UCSD-AML1 (cell line): Measurements from ENCODE around the gene UPB1.
A peak's percentile ranks its signal among the peaks of the same experiment; 100 is the strongest.

ENCODE experiments used
- DNase-seq: peaks from one replicate; lab custom pipeline; 2025; ENCODE audit not compliant: unreplicated experiment; lab: John Stamatoyannopoulos, UW

Gene UPB1

DNA sequence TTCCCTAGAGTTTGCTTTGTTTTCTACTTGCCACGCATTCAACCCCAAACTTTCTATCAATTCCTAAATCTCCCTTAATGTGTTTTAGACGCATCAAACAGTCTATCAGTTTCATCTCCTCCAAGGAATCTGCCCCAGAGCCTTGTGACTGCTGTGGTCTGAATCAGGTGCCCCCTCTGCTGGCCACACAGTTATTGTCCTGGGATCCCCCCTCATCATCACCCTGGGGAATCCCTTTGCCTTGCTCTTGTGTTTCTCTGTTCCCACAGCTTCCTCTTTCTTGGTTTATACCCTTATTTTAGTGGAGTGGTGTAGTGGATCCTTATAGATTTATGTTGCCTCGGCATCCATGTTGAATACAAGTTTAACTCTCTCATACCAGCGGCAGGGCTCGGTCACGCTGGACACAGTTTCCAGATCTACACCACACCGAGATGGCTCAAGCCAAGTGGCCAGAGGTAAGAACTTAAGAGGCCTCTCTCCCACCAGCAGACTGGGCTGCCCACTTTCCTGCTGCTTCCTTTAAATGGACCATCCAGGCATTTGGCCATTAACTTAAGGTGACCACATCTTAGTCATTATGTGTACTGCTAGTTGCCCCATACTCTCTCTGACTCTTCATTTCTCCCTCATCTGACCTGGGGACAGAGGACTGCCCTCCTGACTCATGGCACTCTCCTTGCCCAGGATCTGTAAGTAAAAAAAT is 8.2 kb downstream of the UPB1 start:
- peak; percentile 82 for DNase-seq

DNA sequence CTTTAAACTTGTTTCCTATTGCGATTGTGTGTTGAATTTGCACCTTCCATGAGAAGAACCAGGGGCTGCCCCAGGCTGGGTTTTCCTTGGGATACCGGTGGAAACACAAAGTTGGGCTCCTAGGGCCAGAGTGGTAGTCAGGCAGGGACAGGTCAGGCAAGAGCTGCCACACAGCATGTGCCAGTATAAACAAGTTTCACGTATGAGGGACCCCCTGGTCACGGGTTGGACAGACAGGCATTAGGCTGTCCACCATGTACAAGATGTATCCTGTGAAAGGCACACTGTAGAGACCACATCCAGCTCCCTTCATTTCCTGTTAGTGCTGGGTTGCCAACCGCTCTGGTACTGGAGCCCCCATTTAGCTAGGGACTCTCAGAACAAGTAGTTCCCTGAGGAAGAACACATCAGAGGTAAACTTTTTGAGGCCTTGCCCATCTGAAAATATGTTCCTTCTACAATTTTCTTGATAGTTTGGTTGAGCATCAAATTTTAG is 8.8 kb downstream of the UPB1 start:
- peak; percentile 56 for DNase-seq

DNA sequence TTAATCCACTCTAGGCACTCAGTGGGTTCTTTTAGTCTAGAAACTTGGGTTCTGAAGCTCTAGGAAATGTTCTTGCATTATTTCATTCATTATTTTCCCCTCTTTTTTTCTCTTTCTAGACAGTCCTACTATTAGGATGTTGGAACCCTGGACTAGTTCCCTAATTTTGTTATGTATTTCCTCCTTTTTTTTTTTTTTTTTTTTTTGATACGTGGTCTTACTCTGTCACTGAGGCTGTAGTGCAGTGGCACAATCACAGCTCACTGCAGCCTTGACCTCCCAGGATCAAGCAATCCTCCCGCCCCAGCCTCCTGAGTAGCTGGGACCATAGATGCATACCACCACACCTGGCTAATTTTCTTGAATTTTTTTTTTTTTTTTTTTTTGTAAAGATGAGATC is 9.4 kb downstream of the UPB1 start:
- no peak for DNase-seq

DNA sequence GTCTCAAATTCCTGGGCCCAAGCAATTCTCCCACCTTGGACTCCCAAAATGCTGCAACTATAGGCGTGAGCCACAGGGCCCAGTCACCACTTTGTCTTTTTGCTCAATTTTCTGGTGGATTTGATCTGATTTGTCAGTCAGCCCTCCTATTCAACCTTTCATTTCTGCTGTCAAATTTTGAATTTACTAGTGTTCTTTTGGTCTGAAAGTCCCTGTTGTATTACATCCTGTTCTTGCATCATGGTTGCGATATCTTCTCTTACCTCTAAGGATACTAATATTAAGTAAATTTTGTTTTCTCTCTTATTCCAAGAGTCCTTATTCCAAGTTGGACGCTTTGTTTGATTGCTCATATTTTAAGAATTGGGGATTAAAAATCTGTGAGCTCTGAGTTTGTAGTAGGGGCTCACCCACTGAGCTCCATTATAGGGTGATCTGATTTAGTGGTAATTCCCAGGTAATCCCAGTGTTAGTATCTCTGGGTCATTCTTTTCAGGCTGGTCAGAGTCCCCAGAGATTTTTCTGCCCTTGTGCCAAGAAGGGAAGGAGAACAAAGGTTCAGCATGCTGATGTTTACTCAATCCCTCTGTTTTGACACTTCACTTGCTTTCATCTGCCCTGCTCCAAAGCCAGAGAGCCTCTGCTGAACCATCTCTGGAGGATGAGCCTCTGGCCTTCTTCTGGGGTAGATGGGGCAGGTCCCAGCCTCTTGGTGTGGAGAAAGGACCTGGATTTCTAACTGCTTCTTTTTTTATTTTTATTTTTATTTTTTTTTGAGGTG is 10.0 kb downstream of the UPB1 start:
- DNase-seq, result no peak

DNA sequence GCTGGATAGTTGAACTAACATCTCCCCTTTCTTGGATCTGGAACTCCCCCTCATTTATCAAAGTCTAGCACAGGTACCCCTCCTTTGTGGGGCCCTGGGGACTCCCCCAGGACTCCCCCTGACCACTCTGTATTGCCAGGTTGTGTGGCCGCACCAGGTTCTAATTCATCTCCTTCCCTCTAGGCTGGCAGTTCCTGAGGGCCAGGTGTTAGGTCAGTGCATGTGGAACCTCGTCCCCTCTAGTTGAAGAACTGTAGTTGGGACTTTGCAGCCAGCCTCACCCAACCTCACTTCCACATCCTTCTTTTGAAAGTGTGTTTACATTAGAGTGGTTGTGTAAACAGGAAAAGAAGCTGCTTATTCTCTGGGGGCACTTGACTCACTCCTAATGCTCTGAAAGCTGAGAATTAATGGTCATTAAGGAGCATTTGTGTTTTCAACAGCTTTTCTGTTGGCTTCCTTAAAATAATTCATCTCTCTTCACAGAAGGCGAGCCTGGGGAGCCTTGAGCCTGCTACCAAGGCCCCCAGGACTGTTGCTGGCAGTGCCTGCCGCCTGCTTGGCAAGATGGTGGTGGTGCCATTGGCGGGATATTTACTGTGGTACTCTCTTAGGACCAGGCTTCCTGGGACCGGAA is 11.8 kb downstream of the UPB1 start:
- DNase-seq, result no peak

DNA sequence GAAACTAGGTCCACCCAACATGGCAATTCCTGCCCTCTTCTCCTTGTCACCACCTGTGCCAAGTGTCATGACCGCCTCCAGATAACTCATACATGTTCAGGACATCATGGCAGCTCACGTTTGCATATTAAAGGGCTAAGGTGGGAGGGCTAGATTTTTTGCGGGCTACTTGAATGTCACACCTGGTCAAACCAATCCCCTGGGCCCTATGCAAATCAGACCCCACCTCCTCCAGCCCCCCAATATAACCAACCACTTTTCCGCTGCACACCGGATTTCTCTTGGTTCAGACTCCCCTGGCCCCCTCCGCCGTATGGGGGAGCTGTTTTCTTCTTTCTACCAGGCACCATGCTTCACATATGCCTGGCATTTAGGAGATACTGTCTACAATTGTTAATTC is 12.6 kb downstream of the UPB1 start:
- no peak for DNase-seq

DNA sequence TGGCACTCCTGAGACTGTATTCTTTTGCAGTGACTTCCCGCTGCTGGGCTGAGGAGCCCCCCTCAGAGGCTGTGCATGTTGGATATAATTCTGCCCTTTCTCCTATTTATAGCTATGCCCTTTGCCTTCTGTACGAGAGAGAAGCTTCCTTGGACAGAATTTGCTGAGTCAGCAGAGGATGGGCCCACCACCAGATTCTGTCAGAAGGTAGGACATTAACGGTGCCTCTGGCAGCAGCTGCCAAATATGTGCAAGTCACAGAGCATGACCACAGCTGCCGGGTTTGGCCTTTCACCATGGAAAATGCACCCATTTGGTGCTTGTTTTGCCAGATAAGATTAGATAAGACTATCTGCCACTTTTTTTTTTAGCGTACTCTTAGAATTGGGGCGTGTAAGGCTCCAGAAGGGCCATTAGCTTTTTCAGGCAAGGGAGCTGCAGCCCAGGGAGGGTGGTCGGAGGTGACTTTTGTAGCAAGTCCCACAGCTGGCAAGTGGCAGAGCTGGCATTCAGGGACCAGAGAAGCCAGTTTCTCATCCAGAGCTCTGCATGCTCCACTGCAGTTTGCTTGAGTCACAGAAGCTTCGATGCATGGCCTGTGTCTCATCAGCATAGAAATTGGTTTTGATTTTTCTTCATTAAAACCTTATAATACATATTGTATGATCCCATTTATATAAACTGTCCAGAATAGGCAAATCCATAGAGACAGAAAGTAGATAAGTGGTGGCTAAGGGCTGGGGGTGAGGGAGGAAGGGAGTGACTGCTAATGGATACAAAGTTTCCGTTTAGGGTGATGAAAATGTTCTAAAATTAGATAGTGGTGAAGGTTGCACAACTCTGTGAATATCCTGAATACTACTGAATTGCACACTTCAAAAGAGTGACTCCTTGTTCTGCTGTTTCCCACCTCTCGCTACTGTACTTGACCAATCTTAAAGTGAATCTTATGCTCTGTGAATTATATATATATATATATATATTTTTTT is 15.8 kb downstream of the UPB1 start:
- peak; percentile 50 for DNase-seq

DNA sequence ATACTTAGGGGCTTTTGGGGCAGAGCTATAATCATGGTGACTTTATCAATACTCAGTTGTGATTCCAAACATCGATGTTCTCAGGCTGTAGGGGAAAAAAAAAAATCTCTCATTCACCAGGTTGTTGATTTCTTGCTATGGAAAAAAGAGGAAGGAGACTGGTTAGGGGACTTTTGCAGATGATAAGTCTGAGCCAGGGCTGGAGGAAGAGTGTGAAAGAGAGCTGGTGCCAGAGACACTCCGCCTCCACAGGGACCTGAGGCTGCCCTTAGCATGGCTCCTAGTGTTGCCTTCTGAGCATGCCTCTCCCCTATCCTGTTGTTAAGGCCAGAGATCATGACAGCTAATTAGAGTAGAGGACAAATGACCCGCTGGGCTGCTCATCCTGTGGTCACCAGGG is 16.9 kb downstream of the UPB1 start:
- peak; percentile 46 for DNase-seq

DNA sequence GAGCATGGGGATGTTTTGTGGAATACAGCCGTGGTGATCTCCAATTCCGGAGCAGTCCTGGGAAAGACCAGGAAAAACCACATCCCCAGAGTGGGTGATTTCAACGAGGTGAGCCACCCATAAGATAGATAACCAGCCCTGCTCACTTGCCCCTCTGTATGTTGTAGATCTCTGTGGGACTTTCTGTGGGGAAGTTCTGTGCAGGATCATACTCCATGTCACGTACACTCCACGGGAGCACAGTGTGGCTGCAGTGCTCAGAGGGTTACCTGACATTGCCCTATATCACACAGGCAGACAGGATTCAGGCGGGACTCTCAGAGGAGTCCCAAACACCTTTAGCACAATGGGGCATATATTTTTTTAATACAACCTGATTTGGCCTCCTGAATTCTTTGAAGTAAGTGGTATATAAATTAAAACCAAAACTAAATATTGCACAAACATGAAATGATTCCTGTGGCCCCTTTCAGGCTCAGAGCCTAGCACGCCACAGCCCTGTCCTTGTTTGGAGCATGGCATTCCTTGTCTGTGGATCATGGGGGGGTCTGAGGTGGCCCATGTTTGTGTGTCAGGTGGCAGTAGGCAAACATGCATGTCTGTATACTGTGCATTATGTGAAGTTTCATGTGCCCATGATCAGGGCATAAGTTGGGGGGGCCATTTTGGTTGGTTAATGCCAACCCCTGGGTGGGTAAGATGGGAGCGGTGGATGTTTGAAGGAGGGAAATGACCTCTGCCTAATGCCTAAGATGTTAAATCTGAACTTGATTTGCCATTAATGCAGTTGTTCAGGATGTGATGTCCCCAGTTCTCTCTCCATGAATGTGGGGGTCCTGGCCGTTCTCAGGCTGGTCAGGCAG is 18.5 kb downstream of the UPB1 start:
- no peak for DNase-seq

DNA sequence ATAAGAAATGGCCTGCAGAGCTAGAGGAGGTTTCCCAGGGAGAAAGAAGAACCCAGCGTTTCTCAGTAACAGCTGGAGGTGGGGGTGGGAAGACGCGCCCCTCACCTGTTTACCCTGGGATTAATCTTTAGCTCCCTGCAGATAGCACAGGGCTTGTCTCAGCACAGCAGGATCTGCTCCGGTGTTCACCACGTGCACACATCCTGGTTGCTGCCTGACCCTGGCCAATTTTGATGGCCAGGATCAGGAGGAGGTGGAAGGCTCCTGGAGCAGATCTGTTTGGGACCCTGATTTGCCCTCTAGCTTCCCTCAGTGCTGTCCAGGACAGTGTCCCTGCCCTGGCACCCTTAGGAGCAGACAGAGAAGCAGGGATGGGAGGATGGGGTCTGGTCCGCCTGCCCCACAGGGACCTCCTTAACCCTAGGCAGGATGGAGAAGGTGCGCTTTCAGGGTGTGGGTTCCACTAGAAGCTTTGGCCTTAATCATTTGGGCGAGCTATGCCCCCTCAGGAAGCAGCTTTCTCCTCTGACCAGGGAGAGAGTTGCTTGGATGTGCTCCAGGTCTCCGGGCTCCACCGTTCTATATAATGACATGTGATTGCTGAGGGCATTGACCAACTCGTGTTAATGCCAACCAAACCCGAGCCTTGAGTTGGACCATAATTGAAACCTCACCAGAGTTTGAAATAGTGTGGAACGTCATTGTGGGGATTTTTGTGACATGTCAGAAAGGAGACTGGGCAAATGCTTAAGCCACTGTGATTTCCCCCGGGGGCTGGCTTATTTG is 19.3 kb downstream of the UPB1 start:
- no peak for DNase-seq

DNA sequence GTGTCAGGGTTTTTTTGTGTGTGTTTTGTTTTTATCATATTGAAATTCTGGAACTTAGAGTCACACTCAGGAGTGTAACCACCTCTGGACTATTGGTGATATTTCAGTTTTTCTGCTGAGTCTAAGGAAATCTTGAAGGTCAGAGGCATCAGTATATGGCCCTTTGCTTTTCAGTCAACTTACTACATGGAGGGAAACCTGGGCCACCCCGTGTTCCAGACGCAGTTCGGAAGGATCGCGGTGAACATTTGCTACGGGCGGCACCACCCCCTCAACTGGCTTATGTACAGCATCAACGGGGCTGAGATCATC is 19.9 kb downstream of the UPB1 start:
- no peak for DNase-seq

DNA sequence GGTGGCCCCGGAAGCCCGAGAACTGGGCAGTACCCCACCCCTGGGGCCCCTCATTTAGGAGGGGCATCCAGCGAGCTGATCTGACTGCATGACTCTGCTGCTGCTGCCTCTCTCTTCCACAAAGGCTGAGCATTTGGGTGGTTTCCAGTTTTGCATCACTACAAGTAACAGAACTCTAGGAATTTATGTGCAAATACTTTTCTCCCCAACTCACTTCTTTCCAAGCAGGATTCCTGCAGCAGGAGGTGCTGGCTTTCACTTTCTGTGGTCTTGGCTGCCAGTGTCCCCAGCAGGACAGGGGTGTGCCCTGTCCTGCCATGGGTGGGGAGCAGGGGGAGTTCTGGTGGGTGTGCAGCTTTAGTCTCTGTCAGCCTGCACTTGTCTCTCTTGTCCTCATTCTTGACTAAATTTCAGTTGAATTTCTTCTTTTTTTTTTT is 21.2 kb downstream of the UPB1 start:
- DNase-seq, result no peak

DNA sequence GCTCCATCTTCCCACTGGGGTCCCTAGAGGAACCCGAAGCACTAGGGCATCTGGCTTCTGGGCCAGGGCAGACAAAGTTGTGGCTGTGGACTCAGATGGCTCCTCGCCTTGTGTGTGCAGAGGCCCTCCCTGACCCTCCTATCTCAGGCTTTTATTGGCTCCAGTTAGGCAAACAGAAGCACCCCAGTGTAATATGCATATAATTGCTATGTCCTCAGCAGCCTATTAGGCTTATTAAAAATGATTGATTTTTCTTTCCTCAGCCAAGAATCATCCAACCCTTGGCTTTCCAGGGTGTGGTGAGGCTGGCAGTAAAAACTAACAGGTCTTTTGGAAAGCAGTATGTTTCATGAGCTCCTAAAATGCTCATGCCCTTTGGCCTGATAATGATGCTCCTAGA is 22.3 kb downstream of the UPB1 start:
- DNase-seq, result no peak

DNA sequence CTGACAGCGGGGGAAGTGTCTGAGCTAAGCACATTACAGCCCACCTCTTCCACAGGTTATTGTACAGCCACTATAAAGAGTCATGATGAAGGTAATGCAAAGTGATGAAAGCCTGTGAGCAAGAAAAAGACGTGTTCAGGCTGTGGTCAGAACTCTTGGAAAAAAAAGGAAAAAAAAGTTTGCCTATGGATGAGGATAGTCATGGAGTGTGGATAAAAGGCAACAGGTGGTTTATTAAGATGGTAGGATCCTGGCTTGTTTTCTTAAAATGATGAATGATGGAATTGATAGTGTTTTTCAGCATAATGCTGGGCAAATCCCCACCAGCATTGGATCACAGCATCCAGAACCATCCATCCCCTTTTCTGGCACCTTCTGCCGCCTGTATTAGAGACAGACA is 23.1 kb downstream of the UPB1 start:
- no peak for DNase-seq

DNA sequence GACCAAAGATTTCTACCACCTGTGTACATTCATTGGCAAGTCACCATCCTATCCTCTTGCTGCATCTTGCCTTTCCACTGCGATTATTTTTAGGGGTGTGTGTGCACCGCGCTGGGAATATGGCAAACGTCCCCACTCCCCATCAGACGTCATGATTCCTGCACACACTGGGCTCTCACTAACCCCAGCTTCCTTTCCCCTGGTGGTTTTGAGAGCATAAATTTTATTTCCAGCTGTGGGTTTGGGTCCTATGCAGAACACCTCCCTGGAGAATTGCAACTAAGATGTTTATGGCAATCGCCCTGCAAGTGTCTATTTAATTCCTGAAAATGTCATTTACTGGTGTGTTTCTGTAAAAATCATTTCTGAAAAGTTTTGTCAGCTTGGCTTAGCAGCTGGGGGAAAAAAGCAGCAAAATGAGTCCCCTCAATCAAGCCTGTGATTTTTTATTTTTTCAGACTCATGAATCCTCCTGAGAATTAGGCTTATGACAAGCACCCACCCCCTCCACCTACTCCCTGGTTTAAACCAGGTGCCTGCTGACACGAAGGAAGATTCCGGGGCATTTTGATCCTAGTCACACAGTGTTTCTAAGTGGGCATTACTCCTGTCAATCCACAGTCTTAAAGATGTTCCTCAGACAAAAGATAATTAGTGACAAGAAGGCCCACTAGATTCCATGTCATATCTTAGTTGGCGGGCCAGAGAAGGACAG is 23.8 kb downstream of the UPB1 start:
- no peak for DNase-seq

DNA sequence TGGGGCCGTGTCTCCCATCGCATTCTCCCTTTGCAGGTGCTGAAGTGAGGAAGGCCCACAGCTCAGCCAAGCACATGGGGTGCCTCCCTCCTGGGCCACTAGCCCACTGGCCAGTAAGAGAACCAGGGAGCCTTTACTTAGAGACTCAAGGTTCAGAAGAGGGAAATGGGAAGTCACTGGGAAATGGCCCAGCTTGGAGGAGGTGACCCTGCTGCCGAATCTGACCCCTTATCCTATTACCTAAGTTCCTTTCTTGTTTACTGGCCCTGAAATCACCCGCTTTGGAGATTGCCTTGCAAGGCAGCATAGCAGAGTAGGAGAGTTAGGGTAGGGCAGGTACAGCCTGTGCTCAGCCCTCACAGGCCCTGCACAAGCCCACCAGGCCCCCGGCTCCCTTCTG is 24.4 kb downstream of the UPB1 start:
- no peak for DNase-seq

DNA sequence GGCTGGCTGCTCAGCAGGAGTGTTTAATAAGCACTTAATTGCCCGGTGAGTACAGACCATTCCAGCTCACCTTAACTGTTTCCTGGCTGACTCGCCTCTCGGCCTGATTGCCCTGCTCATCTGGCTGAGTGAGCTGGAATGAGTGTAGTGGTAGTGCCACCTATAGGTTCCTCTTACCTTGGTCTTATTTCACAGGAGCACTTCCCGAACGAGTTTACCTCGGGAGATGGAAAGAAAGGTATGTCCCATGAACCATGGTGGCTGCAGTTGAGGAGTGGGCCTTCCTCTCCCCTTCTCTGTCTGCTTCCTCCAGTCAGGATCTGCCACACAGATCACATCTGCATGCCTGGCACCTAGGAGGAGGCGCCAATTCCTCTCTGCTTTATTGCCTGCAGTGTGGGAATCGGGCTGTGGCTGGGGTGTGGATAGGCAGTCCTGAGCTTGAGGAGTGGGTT is 26.7 kb downstream of the UPB1 start:
- peak; percentile 51 for DNase-seq

DNA sequence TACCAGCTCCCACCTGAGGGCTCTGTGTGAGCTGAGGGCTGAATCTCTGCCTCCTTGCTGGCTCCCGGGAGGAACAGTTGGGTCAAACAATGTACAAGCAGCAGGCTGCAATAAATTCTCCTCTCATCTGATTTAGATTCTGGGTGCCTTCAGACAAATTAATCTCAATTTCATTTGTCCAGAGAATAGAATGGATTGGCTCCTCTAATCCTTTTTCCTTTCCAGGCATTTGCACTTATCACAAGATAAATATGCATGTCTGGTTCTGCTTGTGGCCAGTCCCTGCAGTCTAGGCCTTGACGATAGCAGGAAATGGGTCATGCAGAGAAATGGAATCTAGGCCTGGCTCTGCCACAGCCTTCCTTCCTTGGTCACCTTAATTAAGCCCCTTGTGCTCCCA is 28.7 kb downstream of the UPB1 start:
- DNase-seq, result no peak
